ENCODE data around the gene HSFY2.
"Not testable (repeated sequence)": the region's sequence is repeated elsewhere in the genome, so short reads cannot be mapped to it uniquely, and the experiment has no call there.

HSFY2 gene

GRCh38 chrY:18773635-18774034 is at the start of gene HSFY2:
HSFY2 (minus strand) TSS chrY:18773735; CDS start chrY:18773618, 117 bp downstream.
- not testable (repeated sequence) for DNase-seq (ENCODE audit: low read depth in 2 of 2)

GRCh38 chrY:18815751-18816150 is 42.2 kb upstream of the HSFY2 start:
- not testable (repeated sequence) for DNase-seq (ENCODE audit: low read depth in 2 of 2)

GRCh38 chrY:18788757-18789406 is 15.3 kb upstream of the HSFY2 start:
- not testable (repeated sequence) for DNase-seq (ENCODE audit: low read depth in 2 of 2)

- DNase-seq (ENCODE audit: low read depth in 2 of 2) = not testable (repeated sequence)
These were observed 19.5 kb downstream of the HSFY2 start for GRCh38 chrY:18754077-18754476.

- DNase-seq (ENCODE audit: low read depth in 2 of 2) = not testable (repeated sequence)
These were observed 20.3 kb downstream of the HSFY2 start for GRCh38 chrY:18753133-18753815.

- not testable (repeated sequence) for DNase-seq (ENCODE audit: low read depth in 2 of 2)
These were observed 49.8 kb downstream of the HSFY2 start for GRCh38 chrY:18723714-18724113.
